ENCODE results near the gene NANOS2. TPM values are rescaled to one million over a fixed set of nuclear protein-coding genes. Genes with fewer than 3 reads are reported as not detected.
A peak's percentile ranks its signal among the peaks of the same experiment; 100 is the strongest.

NANOS2 gene
- total and polyA plus RNA-seq, 9 of the 15 experiments (the other 6 are each of a cell fraction or from before 2014, with no cell fraction given): not detected

GRCh38 chr19:45913874-45914830 is at the start of gene NANOS2 (continued):
- TF ChIP-seq REST (IDR thresholded peaks at IDR 0.05; ENCODE audit: borderline replicate concordance) (peak; percentile 53; the same call in 1 of the 2 replicates), REST (CRISPR knock-in tag; IDR thresholded peaks at IDR 0.05; ENCODE audit: low read depth) (no peak), RAD21 (CRISPR knock-in tag; conservative IDR thresholded peaks at IDR 0.05 in 1 of 2, IDR thresholded peaks at IDR 0.05 in 1 of 2) (peak in 1 of 2 experiments; percentile 62; a peak in 2 of 4 replicates), ZBTB7A (IDR thresholded peaks at IDR 0.05; ENCODE audit: borderline replicate concordance, control insufficient read depth, low read depth, low read length) (peak; percentile 85), HOXB6 (CRISPR knock-in tag; IDR thresholded peaks at IDR 0.05; ENCODE audit: borderline replicate concordance) (no peak), ZBTB33 (CRISPR knock-in tag; IDR thresholded peaks at IDR 0.05) (peak; percentile 62; the same call in 1 of the 2 replicates), MAZ (CRISPR knock-in tag; conservative IDR thresholded peaks at IDR 0.05 in 1 of 2, IDR thresholded peaks at IDR 0.05 in 1 of 2) (peak in 1 of 2 experiments; percentile 48; a peak in 2 of 4 replicates), POLR3A (IDR thresholded peaks at IDR 0.05; ENCODE audit: borderline replicate concordance, extremely low read depth, insufficient read depth, insufficient read length) (no peak), RB1 (IDR thresholded peaks at IDR 0.05; ENCODE audit: low read depth) (peak; percentile 32; the same call in 1 of the 2 replicates), SMC3 (conservative IDR thresholded peaks at IDR 0.05; ENCODE audit: insufficient read depth, low read depth, low read length) (0 out of 2 replicates have a peak, but pooled peaks have one; percentile 23)

Measured in K562 (cell line).